HTR-8/SVneo (cell line): ENCODE data around the gene LGALS3.

Experiments
- DNase-seq: peaks from one replicate; pipeline ENCODE4 v3.0.0; 2011; ENCODE audit warnings: low spot score, mixed read lengths; ENCODE audit not compliant: insufficient read length
- FAIRE-seq: peaks from 2 replicates; lab custom pipeline; 2011; peaks lifted over from hg19 to GRCh38; lab: Jason Lieb, UNC

The LGALS3 gene

DNA sequence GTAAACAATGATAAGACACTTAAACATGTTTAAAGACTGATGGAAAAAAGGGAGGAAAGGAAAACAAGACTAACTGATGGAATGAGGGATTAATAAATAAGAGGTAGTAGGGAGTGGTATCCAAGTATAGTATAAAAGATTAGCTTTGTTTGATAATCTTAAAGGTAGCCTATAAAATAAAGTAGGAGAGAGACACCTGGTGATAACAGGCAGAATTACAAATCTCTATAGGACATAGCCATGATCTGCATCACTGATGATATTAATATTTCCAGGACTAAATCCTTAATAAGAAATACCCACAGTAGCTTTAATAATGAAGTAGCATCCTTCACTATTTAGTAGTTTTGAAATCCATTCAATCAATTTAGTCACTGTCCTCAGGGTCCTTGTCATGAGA is 31.9 kb downstream of the LGALS3 start:
- peak; percentile 59 for DNase-seq
- no peak for FAIRE-seq

DNA sequence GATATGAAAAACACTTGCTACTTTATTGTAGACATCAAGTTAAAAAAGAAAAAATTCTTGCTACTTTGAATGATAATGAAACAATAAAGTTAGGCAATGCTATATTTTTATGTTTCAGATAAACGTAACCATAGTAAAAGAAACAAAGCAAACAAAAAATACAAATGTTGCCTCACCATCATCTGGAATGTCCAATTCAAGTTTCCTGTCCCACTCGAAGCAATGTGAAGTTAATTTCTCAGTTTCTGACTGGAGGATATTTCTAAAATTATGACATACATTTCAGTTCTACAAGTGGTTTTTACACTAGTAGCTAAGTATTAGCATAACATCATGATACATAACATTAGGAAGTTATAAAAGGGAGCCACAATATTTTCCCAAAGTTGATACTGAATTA is 41.5 kb downstream of the LGALS3 start:
- no peak for DNase-seq
- peak; percentile 42 for FAIRE-seq

DNA sequence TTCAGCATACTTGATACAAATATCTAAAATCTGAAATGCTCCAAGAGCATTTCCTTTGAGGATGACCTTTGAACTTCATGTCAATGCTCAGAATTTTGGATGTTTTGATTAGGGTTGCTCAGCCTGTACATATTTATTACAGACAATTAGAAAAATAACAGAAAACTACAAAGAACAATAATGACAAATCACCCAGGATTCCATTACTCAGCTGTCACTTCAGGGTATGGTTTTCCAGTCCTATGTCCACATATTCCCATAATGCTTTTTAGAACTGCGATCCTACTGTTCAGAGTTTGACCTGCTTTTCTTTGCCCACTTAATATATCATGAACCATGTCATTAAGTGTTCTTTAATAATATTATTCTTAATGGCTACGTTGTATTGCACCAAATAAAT is 51.0 kb downstream of the LGALS3 start:
- FAIRE-seq = no peak
- no peak for DNase-seq

DNA sequence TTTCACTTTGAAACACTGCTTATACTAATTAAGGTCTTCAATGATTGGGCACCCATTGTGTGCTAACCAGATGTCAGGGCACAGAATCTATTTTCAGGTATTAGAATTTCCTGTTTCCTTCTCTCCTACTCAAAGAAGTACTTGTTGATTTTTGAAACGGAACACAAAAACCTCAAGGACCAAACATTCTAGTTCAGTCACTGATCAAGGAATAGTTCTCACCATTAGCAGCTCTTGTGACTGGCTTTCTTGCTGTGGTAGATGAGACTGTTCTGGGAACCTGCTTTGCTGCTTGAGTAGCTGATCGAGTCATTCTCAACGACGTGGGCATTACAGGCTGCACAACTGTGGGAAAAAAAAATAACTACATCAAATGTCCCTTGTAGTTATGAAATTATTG is 51.4 kb downstream of the LGALS3 start:
- FAIRE-seq (peak; percentile 84), DNase-seq (no peak)

DNA sequence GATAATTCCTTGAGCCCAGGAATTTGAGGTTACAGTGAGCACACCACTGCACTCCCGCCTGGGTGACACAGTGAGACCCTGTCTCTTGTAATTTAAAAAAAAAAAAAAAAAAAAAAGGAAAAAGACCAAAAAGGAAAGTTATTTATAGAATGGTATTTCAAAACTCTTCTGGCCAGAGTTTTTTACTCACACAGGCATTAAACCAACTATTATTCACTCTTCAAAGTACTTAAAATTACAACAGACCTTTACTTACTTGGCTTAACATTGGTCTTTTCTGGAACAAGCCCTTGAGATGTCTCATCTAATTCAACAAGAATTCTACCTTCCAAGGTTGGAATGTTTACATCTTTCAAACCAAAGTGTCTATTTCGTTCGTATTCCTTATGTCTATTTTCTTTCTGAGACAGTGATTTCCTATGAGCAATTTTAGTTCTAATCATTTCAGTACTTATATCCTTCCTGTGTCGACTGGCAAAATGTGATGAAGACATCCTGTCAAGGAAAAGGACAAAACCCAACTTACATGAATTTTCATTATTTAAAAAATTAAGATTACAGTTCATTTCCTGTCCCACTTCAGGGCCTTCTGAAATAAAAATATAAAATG is 59.7 kb downstream of the LGALS3 start:
- DNase-seq = no peak
- no peak for FAIRE-seq

DNA sequence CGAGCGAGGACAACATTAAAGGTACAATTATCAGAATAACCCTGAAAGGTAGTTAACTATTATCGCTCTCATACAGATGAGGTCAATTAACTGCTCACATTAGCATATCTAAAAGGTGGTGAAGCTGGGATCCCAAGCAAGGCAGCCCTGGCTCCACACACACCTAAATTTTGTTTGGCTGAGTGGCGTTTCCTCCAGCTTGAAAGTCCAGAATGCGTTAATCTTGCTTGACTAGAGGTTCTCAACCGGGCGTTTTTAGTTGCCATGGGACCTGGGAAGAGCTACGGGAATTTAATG is 61.8 kb downstream of the LGALS3 start:
- FAIRE-seq = no peak
- no peak for DNase-seq

DNA sequence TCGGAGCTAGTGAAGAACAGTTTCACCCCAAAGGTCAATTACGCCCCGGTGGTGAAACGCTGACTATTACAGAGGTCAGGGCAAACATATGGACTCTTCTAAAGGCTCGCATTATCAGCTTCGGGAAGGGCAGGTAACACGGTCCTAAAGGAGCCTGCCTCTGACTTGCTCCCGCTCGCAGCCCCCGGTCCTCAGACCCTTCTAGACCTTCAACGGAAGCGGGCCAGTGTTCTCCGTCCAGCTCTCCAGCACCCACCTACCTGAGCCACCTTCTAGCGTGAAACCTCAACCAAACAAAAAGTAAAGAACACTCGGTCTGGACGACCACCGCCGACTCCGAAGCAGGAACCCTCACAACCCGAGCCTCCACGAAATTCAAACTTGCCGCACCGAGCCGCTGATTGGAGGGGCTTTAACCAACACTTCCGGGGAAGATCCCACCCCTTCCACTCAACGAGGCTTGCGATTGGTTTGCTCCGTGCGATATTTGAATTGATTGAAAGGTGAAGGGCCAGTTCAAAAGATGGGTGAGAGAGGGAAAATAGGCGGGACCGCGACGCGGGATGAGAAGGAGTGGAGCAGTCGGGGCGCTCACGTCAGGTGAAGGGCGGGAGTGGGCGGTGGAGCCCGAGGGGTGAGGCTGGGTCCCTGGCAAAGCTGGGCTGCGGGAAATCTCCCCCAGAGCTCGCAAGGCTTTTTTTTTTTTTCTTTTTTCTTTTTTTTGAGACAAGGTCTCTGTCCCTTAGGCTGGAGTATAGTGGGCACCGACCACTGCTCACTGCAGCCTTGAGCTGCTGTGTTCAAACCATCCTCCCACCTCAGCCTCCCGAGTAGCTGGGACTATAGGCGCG is 62.4 kb downstream of the LGALS3 start, which contains the start of gene DLGAP5:
DLGAP5 (minus strand) TSS at position 383 of the 851 bp plus-strand sequence. CDS start 2,406 bp downstream, outside the sequence.
- FAIRE-seq (peak; percentile 99), DNase-seq (peak; percentile 99)

DNA sequence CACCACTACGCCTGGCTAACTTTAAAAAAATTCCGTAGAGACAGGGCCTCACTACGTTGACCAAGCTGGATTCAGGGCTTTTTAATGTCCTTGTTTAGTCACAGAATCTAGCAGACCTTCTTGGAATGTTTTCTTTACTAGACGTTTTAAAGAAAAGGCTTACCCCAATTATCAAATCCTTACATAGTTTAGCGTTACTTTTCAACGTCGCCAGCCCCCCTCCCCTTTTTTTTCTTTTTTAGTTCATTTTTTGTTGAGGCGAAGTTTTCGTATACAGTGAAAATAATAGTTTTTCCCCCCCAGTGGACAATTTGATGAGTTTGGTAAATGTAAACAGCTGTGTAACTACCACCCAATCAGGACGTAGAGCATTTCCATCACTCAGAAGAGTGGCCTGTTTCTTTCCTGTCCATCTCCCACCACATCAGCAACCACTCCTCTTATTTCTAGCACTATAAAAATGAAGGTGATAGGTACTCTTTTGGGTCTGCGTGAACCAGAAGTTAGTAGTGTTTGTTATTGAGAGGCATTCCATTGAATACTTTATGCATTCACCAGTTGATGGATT is 63.1 kb downstream of the LGALS3 start:
- no peak for DNase-seq
- no peak for FAIRE-seq

DNA sequence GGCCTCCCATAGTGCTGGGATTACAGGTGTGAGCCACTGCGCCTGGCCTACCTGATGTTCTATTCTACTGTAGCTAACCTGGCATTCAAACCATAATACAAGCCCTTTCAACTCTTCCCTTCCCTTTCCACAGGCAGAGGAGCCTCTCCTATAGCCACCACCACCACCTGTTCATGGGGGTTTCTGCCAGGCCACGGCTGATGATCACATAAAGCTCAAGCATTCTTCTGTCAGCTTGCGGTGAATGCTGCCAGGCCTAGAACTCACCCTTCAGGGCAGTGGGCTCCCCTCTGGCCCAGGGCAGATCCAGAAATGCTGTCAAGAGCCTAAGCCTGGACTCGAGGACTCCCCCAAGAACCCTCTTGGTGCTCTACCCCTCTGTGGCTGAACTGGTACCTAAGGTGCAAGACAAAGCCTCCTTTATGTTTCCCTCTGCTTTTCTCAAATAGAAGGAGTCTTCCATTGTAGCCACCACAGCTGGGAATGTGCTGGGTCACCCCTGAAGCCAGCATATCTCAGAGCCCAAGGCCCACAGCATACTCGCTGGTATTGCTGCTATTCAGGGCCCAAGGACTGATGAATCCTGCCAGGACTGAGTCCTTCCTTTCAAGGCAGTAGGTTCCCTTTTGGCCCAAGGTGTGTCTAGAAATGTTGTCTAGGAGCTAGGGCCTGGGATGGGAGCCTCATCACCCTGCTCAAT is 65.8 kb downstream of the LGALS3 start:
- DNase-seq (no peak), FAIRE-seq (peak; percentile 55)
